Osteocyte (in vitro differentiated cells): Measurements from ENCODE around the gene TRIM47. TPM values are rescaled to one million over a fixed set of nuclear protein-coding genes. Genes with fewer than 3 reads are reported as not detected.
A peak's percentile ranks its signal among the peaks of the same experiment; 100 is the strongest.

Experiments
- DNase-seq: peaks from one replicate; pipeline ENCODE4 v3.0.0; 2021; ENCODE audit warnings: mixed read lengths; ENCODE audit not compliant: unreplicated experiment; ENCODE audit errors: extremely low spot score
- H3K27ac Mint-ChIP-seq: one replicate; pipeline ENCODE4 v1.8.0; 2021; ENCODE audit warnings: mild to moderate bottlenecking, mixed read lengths; ENCODE audit not compliant: unreplicated experiment
- H3K27me3 Mint-ChIP-seq: one replicate; pipeline ENCODE4 v1.8.0; 2021; ENCODE audit warnings: mixed read lengths; ENCODE audit not compliant: unreplicated experiment
- H3K36me3 Mint-ChIP-seq: one replicate; pipeline ENCODE4 v1.8.0; 2021; ENCODE audit warnings: mixed read lengths; ENCODE audit not compliant: unreplicated experiment
- H3K4me1 Mint-ChIP-seq: one replicate; pipeline ENCODE4 v1.8.0; 2021; ENCODE audit warnings: mixed read lengths; ENCODE audit not compliant: unreplicated experiment
- H3K4me3 Mint-ChIP-seq: one replicate; pipeline ENCODE4 v1.8.0; 2021; ENCODE audit warnings: mild to moderate bottlenecking, moderate library complexity, mixed read lengths; ENCODE audit not compliant: unreplicated experiment
- H3K9me3 Mint-ChIP-seq: one replicate; pipeline ENCODE4 v1.8.0; 2021; ENCODE audit warnings: mixed read lengths; ENCODE audit not compliant: unreplicated experiment
- CTCF ChIP-seq: fragments of 200-600 bp; sonication (generic); IDR thresholded peaks from 2 replicates; pipeline ENCODE4 v1.5.0; 2021; ENCODE audit warnings: antibody characterized with exemption, mild to moderate bottlenecking, moderate library complexity
- total RNA-seq: library from RNA; stranded (reverse); gene quantifications from 2 replicates; pipeline ENCODE4 v1.2.1, GENCODE V29; 2021

TRIM47 gene
- total RNA-seq, 1 donor from 2014 or later = 33.3 TPM

GRCh38 chr17:75856062-75856756 lies 22.2 kb downstream of the TRIM47 start:
- DNase-seq = no peak
- no peak for TF ChIP-seq CTCF
- Mint-ChIP-seq H3K4me1 (peaks cover 24% of the 10 kb centered on the region), H3K36me3 (peaks cover 9% of the 10 kb centered on the region), H3K27me3 (no peaks in the 10 kb centered on the region), H3K27ac (peak overlapping the region; percentile 86), H3K9me3 (no peaks in the 10 kb centered on the region), H3K4me3 (no peak overlapping the region)

GRCh38 chr17:75855310-75856061 lies 22.9 kb downstream of the TRIM47 start, which contains the start of gene WBP2:
Gene WBP2, minus strand, starts transcription at chr17:75855335. Its CDS starts 38 bp downstream, at chr17:75855297.
- Mint-ChIP-seq H3K9me3 (no peaks in the 10 kb centered on the region), H3K4me3 (no peak within 1 kb of the TSS)

GRCh38 chr17:75854881-75855309 lies 23.5 kb downstream of the TRIM47 start:
- Mint-ChIP-seq H3K4me1 (peaks cover 24% of the 10 kb centered on the region), H3K36me3 (peaks cover 13% of the 10 kb centered on the region), H3K27ac (no peak overlapping the region), H3K9me3 (no peaks in the 10 kb centered on the region), H3K27me3 (no peaks in the 10 kb centered on the region), H3K4me3 (no peak overlapping the region)
- no peak for DNase-seq
- TF ChIP-seq CTCF = no peak

More at GRCh38 chr17:75855310-75856061, 22.9 kb downstream of the TRIM47 start, which contains the start of gene WBP2:
- peaks cover 11% of the 10 kb centered on the region for H3K36me3 Mint-ChIP-seq
- peaks cover 24% of the 10 kb centered on the region for H3K4me1 Mint-ChIP-seq
- peak within 1 kb of the TSS; percentile 86 for H3K27ac Mint-ChIP-seq
- H3K27me3 Mint-ChIP-seq = no peaks in the 10 kb centered on the region
- TF ChIP-seq CTCF = peak; percentile 66
- peak; percentile 99 for DNase-seq

- no peaks in the 10 kb centered on the region for H3K27me3 Mint-ChIP-seq
- peaks cover 24% of the 10 kb centered on the region for H3K4me1 Mint-ChIP-seq
- no peaks in the 10 kb centered on the region for H3K9me3 Mint-ChIP-seq
- no peak overlapping the region for H3K4me3 Mint-ChIP-seq
- DNase-seq = no peak
- peaks cover 20% of the 10 kb centered on the region for H3K36me3 Mint-ChIP-seq
- no peak overlapping the region for H3K27ac Mint-ChIP-seq
- no peak for TF ChIP-seq CTCF
These were observed 24.2 kb downstream of the TRIM47 start for GRCh38 chr17:75854101-75854748.
